ENCODE data around the gene ANK3. TPM values are rescaled to one million over a fixed set of nuclear protein-coding genes. Genes with fewer than 3 reads are reported as not detected.

The ANK3 gene
- total RNA-seq, 1 donor from 2014 or later, result 35.1 TPM

DNA sequence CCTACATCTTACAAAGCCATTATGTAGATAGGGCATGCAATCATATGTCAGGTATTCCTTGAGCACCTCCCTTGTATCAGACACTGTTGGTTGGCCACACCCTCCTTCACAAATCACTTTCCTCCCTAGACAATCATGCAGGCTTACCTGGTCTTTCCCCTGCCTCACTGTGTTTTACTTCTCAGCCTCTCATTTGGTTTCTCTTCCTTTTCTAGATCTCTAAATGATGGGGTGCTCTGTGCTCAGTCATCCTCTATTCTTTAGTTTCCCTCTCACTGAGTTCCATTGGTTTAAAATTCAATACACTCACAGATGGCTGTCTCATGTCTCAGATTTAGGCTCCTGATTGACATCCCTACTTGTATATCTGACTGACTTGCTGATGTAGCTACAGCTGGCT is 31.4 kb downstream of the ANK3 start:
- Mint-ChIP-seq H3K27ac (ENCODE audit: unreplicated experiment) (no peak overlapping the region), H3K4me3 (ENCODE audit: unreplicated experiment) (no peak overlapping the region), H3K36me3 (ENCODE audit: low read depth) (no peaks in the 10 kb centered on the region), H3K27me3 (ENCODE audit: low read depth) (no peaks in the 10 kb centered on the region), H3K9me3 (ENCODE audit: low read depth) (no peaks in the 10 kb centered on the region), H3K4me1 (ENCODE audit: low read depth) (peaks cover 19% of the 10 kb centered on the region)
- TF ChIP-seq, protein P1, sequence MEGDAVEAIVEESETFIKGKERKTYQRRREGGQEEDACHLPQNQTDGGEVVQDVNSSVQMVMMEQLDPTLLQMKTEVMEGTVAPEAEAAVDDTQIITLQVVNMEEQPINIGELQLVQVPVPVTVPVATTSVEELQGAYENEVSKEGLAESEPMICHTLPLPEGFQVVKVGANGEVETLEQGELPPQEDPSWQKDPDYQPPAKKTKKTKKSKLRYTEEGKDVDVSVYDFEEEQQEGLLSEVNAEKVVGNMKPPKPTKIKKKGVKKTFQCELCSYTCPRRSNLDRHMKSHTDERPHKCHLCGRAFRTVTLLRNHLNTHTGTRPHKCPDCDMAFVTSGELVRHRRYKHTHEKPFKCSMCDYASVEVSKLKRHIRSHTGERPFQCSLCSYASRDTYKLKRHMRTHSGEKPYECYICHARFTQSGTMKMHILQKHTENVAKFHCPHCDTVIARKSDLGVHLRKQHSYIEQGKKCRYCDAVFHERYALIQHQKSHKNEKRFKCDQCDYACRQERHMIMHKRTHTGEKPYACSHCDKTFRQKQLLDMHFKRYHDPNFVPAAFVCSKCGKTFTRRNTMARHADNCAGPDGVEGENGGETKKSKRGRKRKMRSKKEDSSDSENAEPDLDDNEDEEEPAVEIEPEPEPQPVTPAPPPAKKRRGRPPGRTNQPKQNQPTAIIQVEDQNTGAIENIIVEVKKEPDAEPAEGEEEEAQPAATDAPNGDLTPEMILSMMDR (IDR thresholded peaks at IDR 0.05), result no peak
- no peak for DNase-seq (ENCODE audit: low spot score)

DNA sequence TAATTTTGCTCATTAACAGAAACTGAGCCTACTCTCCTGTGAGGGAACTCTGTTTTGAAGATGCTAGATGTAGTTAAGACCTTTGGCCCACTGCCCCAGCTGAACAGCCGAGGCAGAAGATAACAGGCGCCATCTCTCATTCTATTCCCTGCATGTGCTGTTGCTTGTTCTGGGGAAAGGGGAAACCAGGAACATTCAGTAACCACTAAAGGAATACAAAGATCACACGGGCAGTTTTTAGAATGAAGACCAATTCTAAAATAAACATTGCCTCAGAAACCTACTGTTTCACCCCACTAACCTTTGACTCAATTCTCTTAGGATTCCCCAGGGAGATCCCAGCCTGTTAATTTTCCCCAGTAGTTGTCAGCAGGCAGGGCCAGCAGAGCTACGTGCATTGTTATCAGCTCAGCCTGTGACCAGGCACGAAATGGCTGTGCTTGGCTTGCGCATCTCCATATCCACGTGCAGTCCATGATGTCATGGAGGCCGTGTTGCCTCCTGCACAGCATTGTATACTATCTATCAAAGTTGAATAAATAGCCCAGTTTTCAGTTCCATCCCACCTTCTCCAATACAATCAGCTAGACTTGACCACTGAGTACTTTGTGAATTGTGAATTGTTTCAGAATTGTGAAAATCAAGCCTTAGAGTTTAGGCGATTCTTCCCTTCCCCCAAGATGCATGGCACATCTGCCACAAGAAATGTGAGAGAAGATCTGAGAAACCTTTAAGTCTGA is 36.0 kb downstream of the ANK3 start:
- Mint-ChIP-seq H3K27ac (ENCODE audit: unreplicated experiment) (peak overlapping the region; percentile 68), H3K4me1 (ENCODE audit: low read depth) (peaks cover 48% of the 10 kb centered on the region), H3K36me3 (ENCODE audit: low read depth) (no peaks in the 10 kb centered on the region), H3K27me3 (ENCODE audit: low read depth) (no peaks in the 10 kb centered on the region), H3K9me3 (ENCODE audit: low read depth) (no peaks in the 10 kb centered on the region), H3K4me3 (ENCODE audit: unreplicated experiment) (no peak overlapping the region)
- no peak for DNase-seq (ENCODE audit: low spot score)
- TF ChIP-seq, protein P1 (IDR thresholded peaks at IDR 0.05), result no peak

DNA sequence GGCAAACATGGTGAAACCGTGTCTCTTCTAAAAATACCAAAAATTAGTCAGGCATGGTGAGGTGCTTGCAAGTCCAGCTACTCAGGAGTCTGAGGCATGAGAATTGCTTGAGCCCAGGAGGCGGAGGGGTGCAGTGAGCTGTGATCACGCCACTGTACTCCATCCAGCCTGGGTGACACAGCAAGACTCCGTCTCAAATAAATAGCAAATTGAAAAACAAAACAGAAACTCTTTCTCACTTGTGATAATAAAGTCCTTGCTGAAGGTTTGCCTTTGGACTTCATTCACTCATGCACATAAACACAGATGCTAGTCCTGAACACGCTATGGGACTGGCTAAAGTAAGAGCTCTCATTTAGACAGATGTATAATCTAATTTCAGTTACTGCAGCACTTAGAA is 37.6 kb downstream of the ANK3 start:
- DNase-seq (ENCODE audit: low spot score), result no peak
- Mint-ChIP-seq H3K4me3 (ENCODE audit: unreplicated experiment) (no peak overlapping the region), H3K27me3 (ENCODE audit: low read depth) (no peaks in the 10 kb centered on the region), H3K9me3 (ENCODE audit: low read depth) (no peaks in the 10 kb centered on the region), H3K36me3 (ENCODE audit: low read depth) (no peaks in the 10 kb centered on the region), H3K4me1 (ENCODE audit: low read depth) (peaks cover 48% of the 10 kb centered on the region), H3K27ac (ENCODE audit: unreplicated experiment) (no peak overlapping the region)
- TF ChIP-seq, protein P1 (IDR thresholded peaks at IDR 0.05), result no peak

DNA sequence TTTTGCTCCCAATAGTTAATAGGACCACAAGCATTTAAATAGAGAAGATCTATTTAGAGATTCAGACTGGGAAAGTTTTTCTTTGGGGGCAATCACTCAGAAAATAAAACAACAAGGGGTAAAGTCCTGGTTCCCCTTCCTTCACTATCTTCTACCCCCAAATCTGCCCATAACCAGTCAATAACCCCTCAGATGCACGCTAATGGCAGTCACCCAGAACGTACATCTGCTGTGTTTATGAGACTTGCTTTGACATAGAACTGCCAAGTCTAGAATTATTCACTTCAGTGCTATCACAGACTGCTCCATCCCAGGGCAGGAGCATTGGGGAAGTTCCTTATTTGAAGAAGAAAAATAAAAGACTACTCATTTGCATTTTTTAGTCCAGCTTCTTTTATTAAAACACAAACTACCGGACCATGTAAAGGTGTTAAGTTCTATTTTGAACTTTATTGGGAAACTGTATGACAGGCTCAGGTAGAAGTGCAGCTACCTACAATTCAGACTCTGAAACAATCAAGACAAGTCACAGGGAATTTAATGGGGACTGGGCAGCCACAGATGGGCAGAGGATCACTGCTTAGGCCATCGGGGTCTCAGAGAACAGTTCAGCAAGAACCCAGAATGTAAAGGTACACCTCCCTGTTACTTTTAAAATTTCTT is 38.4 kb downstream of the ANK3 start:
- Mint-ChIP-seq H3K4me1 (ENCODE audit: low read depth) (peaks cover 48% of the 10 kb centered on the region), H3K9me3 (ENCODE audit: low read depth) (no peaks in the 10 kb centered on the region), H3K27me3 (ENCODE audit: low read depth) (no peaks in the 10 kb centered on the region), H3K36me3 (ENCODE audit: low read depth) (no peaks in the 10 kb centered on the region), H3K27ac (ENCODE audit: unreplicated experiment) (peak overlapping the region; percentile 15), H3K4me3 (ENCODE audit: unreplicated experiment) (no peak overlapping the region)
- TF ChIP-seq, protein P1 (IDR thresholded peaks at IDR 0.05), result no peak
- DNase-seq (ENCODE audit: low spot score), result no peak

DNA sequence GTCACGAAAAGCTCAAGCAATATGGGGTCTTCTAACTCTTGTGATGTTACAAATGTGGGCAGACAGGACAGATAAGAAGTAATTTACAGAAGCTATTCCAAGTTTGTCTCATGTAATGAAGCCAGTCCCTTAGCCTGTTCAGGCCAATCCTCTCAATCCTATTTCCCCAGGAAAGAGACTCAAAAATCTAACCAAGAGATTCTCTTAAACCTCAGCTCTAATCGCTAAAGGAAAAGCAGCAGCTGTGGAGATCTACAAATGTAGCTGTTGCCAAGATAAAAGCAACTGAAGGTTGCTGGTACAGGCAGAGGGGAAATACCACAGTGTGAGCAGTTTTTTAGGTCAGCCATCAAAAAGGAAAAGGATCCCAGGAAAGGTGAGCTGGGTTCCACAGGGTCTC is 39.3 kb downstream of the ANK3 start:
- TF ChIP-seq, protein P1 (IDR thresholded peaks at IDR 0.05), result no peak
- H3K4me3 Mint-ChIP-seq (ENCODE audit: unreplicated experiment), result no peak overlapping the region
- no peak overlapping the region for H3K27ac Mint-ChIP-seq (ENCODE audit: unreplicated experiment)
- peaks cover 41% of the 10 kb centered on the region for H3K4me1 Mint-ChIP-seq (ENCODE audit: low read depth)
- H3K9me3 Mint-ChIP-seq (ENCODE audit: low read depth), result no peaks in the 10 kb centered on the region
- DNase-seq (ENCODE audit: low spot score), result no peak
- H3K36me3 Mint-ChIP-seq (ENCODE audit: low read depth), result no peaks in the 10 kb centered on the region
- no peaks in the 10 kb centered on the region for H3K27me3 Mint-ChIP-seq (ENCODE audit: low read depth)
